H1 (cell line): ENCODE measurements around the gene ELP5. TPM values are rescaled to one million over a fixed set of nuclear protein-coding genes. Genes with fewer than 3 reads are reported as not detected.

Experiments used
- SAP30 ChIP-seq: fragments of 300-600 bp; sonication (generic); IDR thresholded peaks from 2 replicates; pipeline ENCODE4 v1.7.1; 2012; ENCODE audit warnings: low read length, moderate library complexity, mild to moderate bottlenecking, inconsistent platforms; ENCODE audit not compliant: insufficient read depth, insufficient replicate concordance
- SIX5 ChIP-seq: IDR thresholded peaks from 2 replicates; pipeline ENCODE4 v1.6.1; 2011; ENCODE audit warnings: mild to moderate bottlenecking, low read depth, low read length
- TEAD4 ChIP-seq: IDR thresholded peaks from 2 replicates; pipeline ENCODE4 v1.6.1; 2012; ENCODE audit warnings: low read depth, low read length, inconsistent platforms, mixed read lengths
- polyA plus RNA-seq, 7 experiments: library from polyadenylated mRNA; depleted of rRNA in 3 of 7; stranded (reverse) in 5 of 7; unstranded in 2 of 7; fragments of >200 nt in 5 of 7; fragments of 200-250 nt in 2 of 7; gene quantifications; 1 replicate in 5 of 7; 2 replicates in 1 of 7; 4 replicates in 1 of 7; pipeline versions ENCODE4 v1.2.1 to v1.2.3, GENCODE V29; 2011 to 2013; ENCODE audit warnings: missing spikeins in 2 of 7, mixed read lengths in 2 of 7
- total RNA-seq: library from RNA; stranded (reverse); fragmentation: NEBNext Ultra II Directional; extraction: Animal tissue kit (Norgen Biotek cat#: 25700); gene quantifications from 2 replicates; pipeline ENCODE4 v1.2.1, GENCODE V29; 2021

ELP5 gene
- total and polyA plus RNA-seq, 2 of the 8 experiments (the other 6 are each of a cell fraction or from before 2014, with no cell fraction given), result 75.4 to 107 TPM

DNA sequence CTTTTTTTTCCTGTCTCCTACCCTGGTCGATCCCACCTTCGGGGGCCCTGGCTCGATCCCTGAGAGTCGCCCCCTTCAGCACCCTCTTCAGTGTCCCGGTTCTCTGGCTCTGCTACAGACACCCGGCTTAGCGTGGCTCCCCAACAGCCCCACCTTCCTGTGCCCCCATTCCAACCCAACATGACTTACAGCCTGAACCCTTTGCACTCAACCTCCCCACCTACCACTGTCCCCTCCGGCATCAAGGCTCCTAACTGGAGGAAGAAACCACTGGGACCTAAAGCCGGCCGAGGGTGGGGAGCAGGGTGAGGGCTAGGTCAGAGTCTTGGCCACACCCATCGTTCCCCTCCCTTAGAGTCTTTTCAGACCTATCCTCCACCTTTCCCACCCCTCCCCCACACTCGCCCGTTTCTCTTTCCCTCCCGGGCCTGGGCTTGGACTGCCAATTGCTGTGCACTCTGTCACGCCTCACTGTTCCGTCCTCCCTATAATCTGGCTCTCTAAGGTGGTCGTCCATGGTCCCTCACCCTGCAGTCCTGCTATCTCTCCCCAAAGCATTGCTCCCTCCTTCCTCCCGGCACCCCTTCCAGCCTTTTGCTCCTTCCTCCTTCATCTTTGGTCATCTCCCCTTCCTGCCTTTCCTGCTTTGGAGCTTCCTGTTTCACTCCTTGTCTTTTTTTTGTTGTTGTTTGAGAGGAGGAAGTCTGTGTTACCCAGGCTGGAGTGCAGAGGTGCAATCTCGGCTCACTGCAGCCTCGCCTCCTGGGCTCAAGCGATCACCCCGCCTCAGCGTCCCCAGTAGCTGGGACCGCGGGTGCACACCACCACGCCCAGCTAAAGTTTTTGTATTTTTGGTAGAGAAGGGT lies 11.2 kb downstream of the ELP5 start (continued):
- TF ChIP-seq SAP30 (no peak), TEAD4 (no peak), SIX5 (no peak)
